Lung microvascular endothelial cell (primary cell): ENCODE measurements around the gene DCAF11. TPM values are rescaled to one million over a fixed set of nuclear protein-coding genes. Genes with fewer than 3 reads are reported as not detected.

ENCODE experiments used
- DNase-seq, 2 donors: peaks; one replicate each; pipeline versions ENCODE4 v3.0.0 to v3.0.0-alpha.2; 2010; ENCODE audit warnings: low read depth in 2 of 2
- total RNA-seq: library from RNA; depleted of rRNA; stranded (reverse); fragments of >200 nt; gene quantifications from 2 replicates; pipeline ENCODE4 v1.2.1, GENCODE V29; 2014

The DCAF11 gene
- total RNA-seq, 1 donor from 2014 or later, result 77.8 TPM

GRCh38 chr14:24159777-24160498, 45.4 kb downstream of the DCAF11 start:
- DNase-seq, result no peak

GRCh38 chr14:24160499-24160849, 45.9 kb downstream of the DCAF11 start:
- no peak for DNase-seq

GRCh38 chr14:24160850-24161804, 46.5 kb downstream of the DCAF11 start, which contains the start of gene IRF9:
Gene IRF9 (plus strand): TSS chr14:24161265. CDS start chr14:24162145, 880 bp downstream.
- DNase-seq, result peak; percentile 94 to 95

- peak in 1 of 2 donors; percentile 56 for DNase-seq
Observed at GRCh38 chr14:24162093-24162492, 47.5 kb downstream of the DCAF11 start.

GRCh38 chr14:24164518-24164991, 50.0 kb downstream of the DCAF11 start:
- DNase-seq, result no peak

- DNase-seq, result no peak
Observed at GRCh38 chr14:24165785-24166184, 51.2 kb downstream of the DCAF11 start.

- no peak for DNase-seq
Observed at GRCh38 chr14:24167469-24168114, 53.0 kb downstream of the DCAF11 start.

GRCh38 chr14:24171422-24172260, 57.1 kb downstream of the DCAF11 start, which contains the start of gene REC8:
Gene REC8 (plus strand): TSS chr14:24172080. CDS start chr14:24172553, 473 bp downstream.
- peak; percentile 79 to 83 for DNase-seq

GRCh38 chr14:24172261-24172860, 57.8 kb downstream of the DCAF11 start:
- DNase-seq, result no peak

- DNase-seq, result no peak
Observed at GRCh38 chr14:24172871-24173281, 58.3 kb downstream of the DCAF11 start.

Other genes starting within 250 kb of the DCAF11 start
- gene DHRS4, start 161.0 kb upstream of the DCAF11 start, total RNA-seq, result 42.7 and 43.4 TPM in 2 replicates
- gene DHRS4L2, start 125.8 kb upstream of the DCAF11 start, total RNA-seq, result 9.4 and 9.5 TPM in 2 replicates
- under 0.01 TPM in 1 of 2 replicates, not detected in the other for gene CARMIL3, start 62.8 kb upstream of the DCAF11 start, total RNA-seq
- not detected in 2 replicates for gene CPNE6, start 43.2 kb upstream of the DCAF11 start, total RNA-seq
- 7.6 and 9.7 TPM in 2 replicates for gene PCK2, start 20.5 kb upstream of the DCAF11 start, total RNA-seq
- gene NRL, start 172 bp downstream of the DCAF11 start, total RNA-seq, result 1.1 and 1.6 TPM in 2 replicates
- 0.20 and 0.44 TPM in 2 replicates for gene FITM1, start 15.9 kb downstream of the DCAF11 start, total RNA-seq
- gene PSME1, start 21.4 kb downstream of the DCAF11 start, total RNA-seq, result 114 TPM in 2 replicates
- gene EMC9, start 26.8 kb downstream of the DCAF11 start, total RNA-seq, result 13.9 and 20.4 TPM in 2 replicates
- gene PSME2, start 31.8 kb downstream of the DCAF11 start, total RNA-seq, result 114 and 139 TPM in 2 replicates
- gene RNF31, start 32.7 kb downstream of the DCAF11 start, total RNA-seq, result 21.1 and 23.2 TPM in 2 replicates
- gene IRF9, start 46.5 kb downstream of the DCAF11 start, total RNA-seq, result 41.6 and 42.9 TPM in 2 replicates
- gene REC8, start 57.3 kb downstream of the DCAF11 start, total RNA-seq, result 1.1 and 1.2 TPM in 2 replicates
- 24.4 and 25.7 TPM in 2 replicates for gene IPO4, start 74.0 kb downstream of the DCAF11 start, total RNA-seq
- 30.5 and 46.2 TPM in 2 replicates for gene TM9SF1, start 80.7 kb downstream of the DCAF11 start, total RNA-seq
- not detected in 2 replicates for gene TSSK4, start 90.9 kb downstream of the DCAF11 start, total RNA-seq
- gene CHMP4A, start 98.7 kb downstream of the DCAF11 start, total RNA-seq, result 12.2 and 16.3 TPM in 2 replicates
- 8.3 and 13.7 TPM in 2 replicates for gene MDP1, start 101.3 kb downstream of the DCAF11 start, total RNA-seq
- 193 and 210 TPM in 2 replicates for gene NEDD8, start 117.6 kb downstream of the DCAF11 start, total RNA-seq
- 87.6 and 109 TPM in 2 replicates for gene GMPR2, start 118.2 kb downstream of the DCAF11 start, total RNA-seq
- gene TINF2, start 127.8 kb downstream of the DCAF11 start, total RNA-seq, result 34.9 and 63.5 TPM in 2 replicates
- under 0.01 and 0.20 TPM in 2 replicates for gene TGM1, start 148.4 kb downstream of the DCAF11 start, total RNA-seq
- 11.8 and 17.3 TPM in 2 replicates for gene RABGGTA, start 156.8 kb downstream of the DCAF11 start, total RNA-seq
- gene DHRS1, start 185.0 kb downstream of the DCAF11 start, total RNA-seq, result 6.3 and 8.7 TPM in 2 replicates
- gene NOP9, start 185.1 kb downstream of the DCAF11 start, total RNA-seq, result 15.7 and 20.4 TPM in 2 replicates
- 1.3 and 2.6 TPM in 2 replicates for gene CIDEB, start 193.2 kb downstream of the DCAF11 start, total RNA-seq
- 2.0 and 2.8 TPM in 2 replicates for gene LTB4R2, start 195.4 kb downstream of the DCAF11 start, total RNA-seq
- 2.0 and 2.2 TPM in 2 replicates for gene LTB4R, start 196.7 kb downstream of the DCAF11 start, total RNA-seq
- 34.9 and 60.1 TPM in 2 replicates for gene ADCY4, start 220.3 kb downstream of the DCAF11 start, total RNA-seq
- 0.60 and 0.65 TPM in 2 replicates for gene RIPK3, start 225.2 kb downstream of the DCAF11 start, total RNA-seq